Endodermal cell (in vitro differentiated cells): ENCODE results near the gene FMNL2. TPM values are rescaled to one million over a fixed set of nuclear protein-coding genes. Genes with fewer than 3 reads are reported as not detected.

Source experiments
- DNase-seq: peaks from one replicate; pipeline ENCODE4 v3.0.0-alpha.2; 2017
- H3K27ac ChIP-seq: 2 replicates; pipeline ENCODE4 v1.5.1; 2013; ENCODE audit warnings: mild to moderate bottlenecking, low read depth, low read length, moderate library complexity
- H3K27me3 ChIP-seq: 2 replicates; pipeline ENCODE4 v1.6.1; 2013; ENCODE audit warnings: mild to moderate bottlenecking, low read length, moderate library complexity; ENCODE audit not compliant: insufficient read depth, control insufficient read depth, poor library complexity, severe bottlenecking
- H3K36me3 ChIP-seq: 2 replicates; pipeline ENCODE4 v1.7.0; 2013; ENCODE audit warnings: mild to moderate bottlenecking, low read length, moderate library complexity; ENCODE audit not compliant: control insufficient read depth, insufficient read depth
- H3K4me1 ChIP-seq: one replicate; pipeline ENCODE4 v1.7.0; 2013; ENCODE audit warnings: low read length; ENCODE audit not compliant: control insufficient read depth, insufficient read depth
- H3K4me3 ChIP-seq: 2 replicates; pipeline ENCODE4 v1.5.1; 2013; ENCODE audit warnings: mild to moderate bottlenecking, low read length, moderate library complexity
- H3K9ac ChIP-seq: 2 replicates; pipeline ENCODE4 v1.6.1; 2013; ENCODE audit warnings: mild to moderate bottlenecking, low read length, moderate library complexity; ENCODE audit not compliant: poor library complexity, severe bottlenecking; ENCODE audit errors: extremely low read depth
- H3K9me3 ChIP-seq: 2 replicates; pipeline ENCODE4 v1.6.1; 2013; ENCODE audit warnings: mild to moderate bottlenecking, low read length, moderate library complexity; ENCODE audit not compliant: control insufficient read depth
- H3K27ac Mint-ChIP-seq: 2 replicates; pipeline ENCODE4 v1.8.0; 2020; ENCODE audit warnings: mixed read lengths
- H3K27me3 Mint-ChIP-seq: 2 replicates; pipeline ENCODE4 v1.8.0; 2021; ENCODE audit warnings: mild to moderate bottlenecking, mixed read lengths; ENCODE audit not compliant: insufficient read depth
- H3K36me3 Mint-ChIP-seq: 2 replicates; pipeline ENCODE4 v1.8.0; 2020; ENCODE audit warnings: low read depth, mixed read lengths
- H3K4me1 Mint-ChIP-seq: 2 replicates; pipeline ENCODE4 v1.8.0; 2020; ENCODE audit warnings: mixed read lengths
- H3K4me3 Mint-ChIP-seq: 2 replicates; pipeline ENCODE4 v1.8.0; 2020; ENCODE audit warnings: mild to moderate bottlenecking, moderate library complexity, mixed read lengths
- H3K9me3 Mint-ChIP-seq: 2 replicates; pipeline ENCODE4 v1.8.0; 2020; ENCODE audit warnings: mild to moderate bottlenecking, mixed read lengths
- WGBS, 2 experiments: methylation state at CpG; one replicate each; pipeline versions ENCODE4 v1.1.5 to v1.1.7; 2013; ENCODE audit warnings: missing lambda C conversion rate in 2 of 2, mixed read lengths in 1 of 2; ENCODE audit not compliant: insufficient coverage in 1 of 2, insufficient read length in 1 of 2; 5-methylcytosine and 5-hydroxymethylcytosine counted together
- total RNA-seq, 2 donors: library from RNA; stranded (reverse); fragmentation: NEBNext Ultra II Directional in 1 of 2; extraction: Animal tissue kit (Norgen Biotek cat#: 25700) in 1 of 2; gene quantifications; 2 replicates in 1 of 2; 3 replicates in 1 of 2; pipeline ENCODE4 v1.2.1, GENCODE V29; 2021
- TF ChIP-seq, protein P1 (sequence below): fragments of 200-600 bp; sonication (generic); conservative IDR thresholded peaks from 2 replicates; pipeline ENCODE4 v1.5.0; 2021; ENCODE audit warnings: antibody characterized with exemption, mild to moderate bottlenecking

Gene FMNL2
- total RNA-seq, 2 donors from 2014 or later, result 49.4 to 51.8 TPM

DNA sequence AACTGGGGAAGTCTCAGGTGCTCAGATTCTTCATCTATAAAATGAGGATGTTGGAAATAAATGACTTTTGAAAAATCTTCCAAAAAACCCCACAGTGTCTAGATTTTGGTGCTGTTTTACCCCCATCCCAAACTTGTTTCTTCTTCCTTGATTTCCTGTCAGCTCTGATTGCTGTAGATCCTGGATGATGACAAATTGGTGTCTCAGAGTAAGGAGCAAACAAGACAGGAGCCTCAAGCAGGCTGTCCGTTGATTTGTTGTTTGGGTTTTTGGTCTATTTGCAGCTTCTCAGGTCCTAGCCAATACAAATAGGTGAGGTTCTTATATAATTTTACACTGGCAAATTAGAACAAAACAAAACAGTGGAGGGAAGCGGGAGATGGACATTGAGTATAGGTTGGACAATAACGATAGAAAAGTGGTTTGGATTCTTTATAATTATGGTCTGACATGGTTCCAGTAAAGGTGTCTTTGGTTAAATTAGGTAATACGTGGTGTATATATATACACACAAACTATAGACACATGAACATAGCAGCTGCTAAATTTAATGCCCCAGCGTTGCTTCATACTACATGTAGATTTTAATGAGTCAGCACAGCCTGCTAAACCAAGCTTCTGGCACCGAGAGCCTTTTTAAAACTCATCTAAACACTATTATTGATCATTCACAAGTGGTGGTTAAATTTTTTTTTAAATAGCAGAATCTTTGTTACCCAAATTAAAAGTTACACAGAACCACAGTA is 142.5 kb downstream of the FMNL2 start:
- Mint-ChIP-seq H3K27ac (no peak overlapping the region), H3K36me3 (no peaks in the 10 kb centered on the region), H3K4me1 (peaks cover 19% of the 10 kb centered on the region), H3K9me3 (no peaks in the 10 kb centered on the region), H3K27me3 (no peaks in the 10 kb centered on the region), H3K4me3 (no peak overlapping the region)
- Histone ChIP-seq H3K36me3 (no peaks in the 10 kb centered on the region), H3K27ac (no peak overlapping the region), H3K9ac (no peak overlapping the region), H3K9me3 (no peaks in the 10 kb centered on the region), H3K4me1 (peaks cover 5% of the 10 kb centered on the region), H3K4me3 (no peak overlapping the region), H3K27me3 (no peaks in the 10 kb centered on the region)
- TF ChIP-seq, protein P1, sequence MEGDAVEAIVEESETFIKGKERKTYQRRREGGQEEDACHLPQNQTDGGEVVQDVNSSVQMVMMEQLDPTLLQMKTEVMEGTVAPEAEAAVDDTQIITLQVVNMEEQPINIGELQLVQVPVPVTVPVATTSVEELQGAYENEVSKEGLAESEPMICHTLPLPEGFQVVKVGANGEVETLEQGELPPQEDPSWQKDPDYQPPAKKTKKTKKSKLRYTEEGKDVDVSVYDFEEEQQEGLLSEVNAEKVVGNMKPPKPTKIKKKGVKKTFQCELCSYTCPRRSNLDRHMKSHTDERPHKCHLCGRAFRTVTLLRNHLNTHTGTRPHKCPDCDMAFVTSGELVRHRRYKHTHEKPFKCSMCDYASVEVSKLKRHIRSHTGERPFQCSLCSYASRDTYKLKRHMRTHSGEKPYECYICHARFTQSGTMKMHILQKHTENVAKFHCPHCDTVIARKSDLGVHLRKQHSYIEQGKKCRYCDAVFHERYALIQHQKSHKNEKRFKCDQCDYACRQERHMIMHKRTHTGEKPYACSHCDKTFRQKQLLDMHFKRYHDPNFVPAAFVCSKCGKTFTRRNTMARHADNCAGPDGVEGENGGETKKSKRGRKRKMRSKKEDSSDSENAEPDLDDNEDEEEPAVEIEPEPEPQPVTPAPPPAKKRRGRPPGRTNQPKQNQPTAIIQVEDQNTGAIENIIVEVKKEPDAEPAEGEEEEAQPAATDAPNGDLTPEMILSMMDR, result no peak
- no peak for DNase-seq
- 96% methylated on average over 5 of the region's 6 CpGs; no CpG with 5 or more reads in 1 of the 2 experiments for WGBS, 2 experiments

DNA sequence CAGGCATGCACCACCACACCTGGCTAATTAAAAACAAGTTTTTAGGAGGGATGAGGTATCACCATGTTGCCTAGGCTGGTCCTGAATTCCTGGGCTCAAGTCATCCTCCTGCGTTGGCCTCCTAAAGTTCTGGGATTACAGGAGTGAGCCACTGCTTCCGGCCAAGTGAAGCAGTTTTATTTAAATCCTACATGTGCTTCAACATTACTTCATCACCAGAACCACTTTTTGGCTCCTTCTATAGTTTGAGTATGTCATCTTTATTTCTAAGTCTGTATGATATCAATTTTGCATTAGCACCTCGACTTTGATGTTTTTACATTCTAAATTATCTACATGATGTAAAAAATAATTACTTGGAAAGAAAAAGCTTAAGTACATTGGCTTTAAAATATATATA is 144.3 kb downstream of the FMNL2 start:
- Mint-ChIP-seq H3K27me3 (no peaks in the 10 kb centered on the region), H3K36me3 (no peaks in the 10 kb centered on the region), H3K9me3 (no peaks in the 10 kb centered on the region), H3K4me1 (peaks cover 21% of the 10 kb centered on the region), H3K4me3 (no peak overlapping the region), H3K27ac (no peak overlapping the region)
- Histone ChIP-seq H3K4me1 (peaks cover 5% of the 10 kb centered on the region), H3K9ac (no peak overlapping the region), H3K36me3 (no peaks in the 10 kb centered on the region), H3K27ac (no peak overlapping the region), H3K9me3 (no peaks in the 10 kb centered on the region), H3K27me3 (no peaks in the 10 kb centered on the region), H3K4me3 (no peak overlapping the region)
- TF ChIP-seq, protein P1, result no peak
- WGBS, 2 experiments, result 95% methylated on average over 2 of the region's 3 CpGs; no CpG with 5 or more reads in 1 of the 2 experiments
- DNase-seq, result no peak

DNA sequence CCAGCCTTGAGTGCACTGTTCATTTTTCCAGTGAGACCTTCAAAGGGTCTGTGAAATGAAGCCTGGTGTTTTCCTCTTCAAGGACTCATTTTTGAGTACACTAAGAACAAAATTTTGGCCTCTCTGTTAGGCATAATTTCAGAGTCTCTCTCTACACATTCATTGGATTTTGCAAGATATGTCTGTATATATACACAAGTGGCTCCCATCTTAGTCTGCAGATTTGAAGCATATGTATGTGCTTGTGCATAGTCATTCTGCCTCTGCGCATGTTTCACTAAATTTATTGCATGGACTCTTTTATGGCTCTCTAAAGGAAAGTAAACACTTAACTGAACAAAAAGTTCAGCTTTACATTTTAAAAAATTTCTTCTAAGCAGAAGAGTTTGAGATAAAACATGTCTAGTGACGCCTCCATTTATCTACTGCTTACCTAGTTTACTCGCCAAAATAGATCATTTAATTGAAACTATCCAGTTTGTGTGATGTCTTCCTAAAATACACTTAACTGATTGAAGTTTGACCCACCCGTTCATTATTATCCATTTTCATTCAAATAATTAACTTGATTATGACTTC is 145.9 kb downstream of the FMNL2 start:
- Histone ChIP-seq H3K4me3 (no peak overlapping the region), H3K9me3 (no peaks in the 10 kb centered on the region), H3K36me3 (no peaks in the 10 kb centered on the region), H3K4me1 (peaks cover 6% of the 10 kb centered on the region), H3K9ac (no peak overlapping the region), H3K27me3 (no peaks in the 10 kb centered on the region), H3K27ac (no peak overlapping the region)
- no peaks in the 10 kb centered on the region for H3K36me3 Mint-ChIP-seq
- H3K4me3 Mint-ChIP-seq, result no peak overlapping the region
- no peak for DNase-seq
- H3K27me3 Mint-ChIP-seq, result no peaks in the 10 kb centered on the region
- TF ChIP-seq, protein P1, result no peak
- H3K4me1 Mint-ChIP-seq, result peaks cover 25% of the 10 kb centered on the region
- WGBS, 2 experiments, result 94 to 95% methylated on average over 3 to 4 of the region's 4 CpGs
- no peak overlapping the region for H3K27ac Mint-ChIP-seq
- no peaks in the 10 kb centered on the region for H3K9me3 Mint-ChIP-seq
